Endothelial cell of umbilical vein (primary cell): ENCODE data around the gene KSR1. TPM values are rescaled to one million over a fixed set of nuclear protein-coding genes. Genes with fewer than 3 reads are reported as not detected.

Source experiments
- BruUV-seq: library from RNA; stranded (reverse); fragments of 400-500 nt; replicated peaks from 2 replicates; lab custom pipeline; 2021; lab: Mats Ljungman, UMichigan
- CTCF ChIA-PET: fragments of 300-600, 350-600 bp; sonication (Branson Sonifier 250); formaldehyde crosslinking; loops from one replicate; lab custom pipeline; 2021; ENCODE audit warnings: antibody characterized with exemption, inconsistent platforms; lab: Charles Lee
- POLR2A ChIA-PET: fragments of 300-600, 350-600 bp; sonication (Branson Sonifier 250); formaldehyde crosslinking; loops from one replicate; lab custom pipeline; 2021; ENCODE audit warnings: antibody characterized with exemption, inconsistent platforms; lab: Charles Lee
- DNase-seq: peaks from one replicate; pipeline ENCODE4 v3.0.0-alpha.2; 2011; ENCODE audit warnings: low read depth, low spot score
- FAIRE-seq: peaks from 2 replicates; lab custom pipeline; 2011; peaks lifted over from hg19 to GRCh38; lab: Jason Lieb, UNC
- H2AFZ ChIP-seq: 2 replicates; pipeline ENCODE4 v1.6.0; 2012; ENCODE audit warnings: low read depth, low read length, control low read depth, inconsistent platforms
- H3K27ac ChIP-seq: 2 replicates; pipeline ENCODE4 v1.5.1; 2011; ENCODE audit warnings: low read depth, mild to moderate bottlenecking, control low read depth, low read length, moderate library complexity; ENCODE audit not compliant: insufficient read depth
- H3K27me3 ChIP-seq, 2 experiments: 2 replicates each; pipeline versions ENCODE4 v1.6.0 to v1.6.1; 2011; ENCODE audit warnings: low read length in 2 of 2, mixed read lengths in 1 of 2; ENCODE audit not compliant: control insufficient read depth in 2 of 2, insufficient read depth in 2 of 2
- H3K36me3 ChIP-seq, 2 experiments: 2 replicates in 1 of 2; 3 replicates in 1 of 2; pipeline ENCODE4 v1.5.1; 2011; ENCODE audit warnings: low read length in 2 of 2, mild to moderate bottlenecking in 1 of 2, moderate library complexity in 1 of 2; ENCODE audit not compliant: control insufficient read depth in 2 of 2, insufficient read depth in 2 of 2; ENCODE audit errors: extremely low read depth in 1 of 2
- H3K4me1 ChIP-seq: 3 replicates; pipeline ENCODE4 v1.5.1; 2011; ENCODE audit warnings: mild to moderate bottlenecking, low read length; ENCODE audit not compliant: control insufficient read depth, insufficient read depth; ENCODE audit errors: extremely low read depth
- H3K4me2 ChIP-seq: 2 replicates; pipeline ENCODE4 v1.6.1; 2011; ENCODE audit warnings: low read length, control low read depth, mixed read lengths; ENCODE audit not compliant: insufficient read depth
- H3K4me3 ChIP-seq, 3 experiments: fragments of 200-600 bp in 1 of 3; sonication (generic), shearing (Covaris generic) in 1 of 3; replicated peaks in 1 of 3; 2 replicates each; pipeline ENCODE4 v1.5.1; 2011 to 2016; ENCODE audit warnings: control low read depth in 3 of 3, low read length in 3 of 3, mild to moderate bottlenecking in 2 of 3, inconsistent platforms in 1 of 3, low read depth in 1 of 3, moderate library complexity in 1 of 3; ENCODE audit not compliant: insufficient read depth in 1 of 3
- H3K79me2 ChIP-seq: 2 replicates; pipeline ENCODE4 v1.6.0; 2012; ENCODE audit warnings: low read length, inconsistent platforms; ENCODE audit not compliant: control insufficient read depth, insufficient read depth
- H3K9ac ChIP-seq: replicated peaks from 2 replicates; pipeline ENCODE3; 2011; ENCODE audit warnings: low read length, control low read depth; ENCODE audit not compliant: insufficient read depth; ENCODE audit errors: extremely low read depth
- H3K9me1 ChIP-seq: replicated peaks from 3 replicates; pipeline ENCODE4 v1.6.0; 2011; ENCODE audit warnings: mild to moderate bottlenecking, low read length; ENCODE audit not compliant: control insufficient read depth, insufficient read depth; ENCODE audit errors: extremely low read depth
- H3K9me3 ChIP-seq: replicated peaks from 2 replicates; pipeline ENCODE4 v1.5.1; 2012; ENCODE audit warnings: low read length, inconsistent platforms; ENCODE audit not compliant: control insufficient read depth, insufficient read depth
- H4K20me1 ChIP-seq: replicated peaks from 2 replicates; pipeline ENCODE3; 2011; ENCODE audit warnings: mild to moderate bottlenecking, low read length; ENCODE audit not compliant: control insufficient read depth, insufficient read depth; ENCODE audit errors: extremely low read depth
- CTCF ChIP-seq, 2 donors: IDR thresholded peaks; 1 replicate in 1 of 2; 2 replicates in 1 of 2; pipeline ENCODE4 v1.5.1; 2011; ENCODE audit warnings: low read length in 2 of 2, mild to moderate bottlenecking in 2 of 2, moderate library complexity in 2 of 2, control low read depth in 1 of 2, inconsistent platforms in 1 of 2, low read depth in 1 of 2; ENCODE audit not compliant: insufficient read depth in 1 of 2; ENCODE audit errors: extremely low read depth in 1 of 2
- EZH2 ChIP-seq: IDR thresholded peaks from 2 replicates; pipeline ENCODE4 v1.6.1; 2012; ENCODE audit warnings: borderline replicate concordance, low read depth, mild to moderate bottlenecking, moderate library complexity, low read length, inconsistent platforms; ENCODE audit not compliant: severe bottlenecking
- FOS ChIP-seq: IDR thresholded peaks from 2 replicates; pipeline ENCODE4 v1.6.1; 2011; ENCODE audit warnings: mild to moderate bottlenecking, low read length, moderate library complexity, borderline replicate concordance; ENCODE audit not compliant: insufficient read depth
- MAX ChIP-seq: IDR thresholded peaks from 2 replicates; pipeline ENCODE4 v1.6.1; 2011; ENCODE audit not compliant: insufficient read depth, insufficient read length
- MYC ChIP-seq: IDR thresholded peaks from one replicate; pipeline ENCODE4 v1.6.1; 2011; ENCODE audit warnings: mild to moderate bottlenecking, low read depth, low read length
- POLR2A ChIP-seq: IDR thresholded peaks from 2 replicates; pipeline ENCODE4 v1.6.1; 2012; ENCODE audit warnings: low read depth, mild to moderate bottlenecking, control low read depth, low read length
- POLR2AphosphoS5 ChIP-seq: IDR thresholded peaks from 2 replicates; pipeline ENCODE4 v1.6.1; 2012; ENCODE audit warnings: low read depth, mild to moderate bottlenecking, control low read depth, low read length, moderate library complexity; ENCODE audit not compliant: insufficient read depth
- dilution Hi-C: fragments of 300-500 bp; cut with MboI; formaldehyde crosslinking; loops from one replicate; pipeline ENCODE4 v1.15.0; 2019; ENCODE audit warnings: low sequenced_read_pairs; ENCODE audit not compliant: extremely low pct_ligation_motif_present
- intact Hi-C: fragments of 100-400 bp; cut with micrococcal nuclease; formaldehyde crosslinking; loops from one replicate; pipeline ENCODE4 v1.10.0; 2022
- polyA plus RNA-seq, 4 experiments: library from polyadenylated mRNA; depleted of rRNA in 3 of 4; stranded (reverse) in 3 of 4; unstranded in 1 of 4; fragments of >200 nt; gene quantifications; 2 replicates each; pipeline versions ENCODE4 v1.2.1 to v1.2.3, GENCODE V29; 2011 to 2012; ENCODE audit warnings: missing spikeins in 1 of 4
- total RNA-seq: library from RNA; stranded (reverse); gene quantifications from 2 replicates; pipeline ENCODE4 v1.2.3, GENCODE V29; 2021

KSR1 gene
- total and polyA plus RNA-seq, 2 donors (not counting 3 experiments of a cell fraction or from before 2014, with no cell fraction given) = 35.4 to 80.2 TPM

- intact Hi-C loops (no loop called here), dilution Hi-C loops (loop anchor here (25.0 kb wide), 1 partner anchor 130 kb away; no protein-coding TSS in a partner anchor)
- H3K36me3 ChIP-seq = peaks cover 0 to 2% of the 10 kb centered on the region in 2 experiments
- BruUV-seq = no TSS peak
- H3K4me3 ChIP-seq = no peak overlapping the region
- CTCF ChIA-PET = interaction anchor here (0.8 to 1.7 kb wide), 6 partner anchors 13 to 42 kb away, joined by 3 to 4 read pairs (median 3); no protein-coding TSS in a partner anchor
- TF ChIP-seq FOS (no peak), POLR2A (no peak), EZH2 (no peak), CTCF (IDR thresholded peaks at IDR 0.05; ENCODE audit: extremely low read depth in 1 of 2, insufficient read depth in 1 of 2, low read depth in 1 of 2, low read length in 2 of 2) (no peak)
- no peak overlapping the region for H3K4me2 ChIP-seq
- no peaks in the 10 kb centered on the region for H3K9me1 ChIP-seq
- no peak overlapping the region for H3K27ac ChIP-seq
- POLR2A ChIA-PET = no interaction called here
- FAIRE-seq = no peak
- H3K9ac ChIP-seq = no peak overlapping the region
- H3K79me2 ChIP-seq = peaks cover 63% of the 10 kb centered on the region
- H3K9me3 ChIP-seq = no peaks in the 10 kb centered on the region
- no peak overlapping the region for H2AFZ ChIP-seq
- no peak for DNase-seq
- H4K20me1 ChIP-seq = no peaks in the 10 kb centered on the region
- H3K4me1 ChIP-seq = peaks cover 44% of the 10 kb centered on the region
- no peaks in the 10 kb centered on the region for H3K27me3 ChIP-seq
These were observed 111.3 kb downstream of the KSR1 start for GRCh38 chr17:27567563-27567859.

- ChIA-PET CTCF (interaction anchor here (1.0 kb wide), 3 partner anchors 12 to 208 kb away, joined by 3 to 4 read pairs (median 4); no protein-coding TSS in a partner anchor), POLR2A (no interaction called here)
- H3K79me2 ChIP-seq = peaks cover 62% of the 10 kb centered on the region
These were observed 112.0 kb downstream of the KSR1 start for GRCh38 chr17:27568216-27568615.

More at GRCh38 chr17:27568216-27568615, 112.0 kb downstream of the KSR1 start:
- no peaks in the 10 kb centered on the region for H3K9me3 ChIP-seq
- no peaks in the 10 kb centered on the region for H4K20me1 ChIP-seq
- intact Hi-C loops (no loop called here), dilution Hi-C loops (loop anchor here (25.0 kb wide), 1 partner anchor 131 kb away; no protein-coding TSS in a partner anchor)
- H3K4me1 ChIP-seq = peaks cover 37% of the 10 kb centered on the region
- no peak overlapping the region for H3K4me3 ChIP-seq
- TF ChIP-seq POLR2AphosphoS5 (no peak), CTCF (IDR thresholded peaks at IDR 0.05; ENCODE audit: extremely low read depth in 1 of 2, insufficient read depth in 1 of 2, low read depth in 1 of 2, low read length in 2 of 2) (no peak), MAX (no peak), MYC (no peak)
- BruUV-seq = no TSS peak
- no peak for FAIRE-seq
- H3K27ac ChIP-seq = no peak overlapping the region
- H3K9me1 ChIP-seq = no peaks in the 10 kb centered on the region
- DNase-seq = no peak
- H3K36me3 ChIP-seq = peaks cover 0 to 2% of the 10 kb centered on the region in 2 experiments
- no peak overlapping the region for H3K4me2 ChIP-seq
- H3K27me3 ChIP-seq = no peaks in the 10 kb centered on the region
- H3K9ac ChIP-seq = no peak overlapping the region
- H2AFZ ChIP-seq = no peak overlapping the region
